Lower leg skin (tissue), 3 donors: ENCODE measurements around the gene GPHA2.

Experiments
- POLR2A ChIP-seq, 2 donors: fragments of 450-650 bp; IDR thresholded peaks; one replicate each; pipeline ENCODE4 v1.6.1; 2016 to 2017; ENCODE audit warnings: antibody characterized with exemption in 2 of 2, mild to moderate bottlenecking in 1 of 2, moderate library complexity in 1 of 2
- TF ChIP-seq, protein P1 (sequence below), 3 donors: fragments of 450-650 bp; IDR thresholded peaks; one replicate each; pipeline ENCODE4 v1.5.1; 2016; ENCODE audit warnings: antibody characterized with exemption in 3 of 3, mild to moderate bottlenecking in 3 of 3, moderate library complexity in 2 of 3

DNA sequence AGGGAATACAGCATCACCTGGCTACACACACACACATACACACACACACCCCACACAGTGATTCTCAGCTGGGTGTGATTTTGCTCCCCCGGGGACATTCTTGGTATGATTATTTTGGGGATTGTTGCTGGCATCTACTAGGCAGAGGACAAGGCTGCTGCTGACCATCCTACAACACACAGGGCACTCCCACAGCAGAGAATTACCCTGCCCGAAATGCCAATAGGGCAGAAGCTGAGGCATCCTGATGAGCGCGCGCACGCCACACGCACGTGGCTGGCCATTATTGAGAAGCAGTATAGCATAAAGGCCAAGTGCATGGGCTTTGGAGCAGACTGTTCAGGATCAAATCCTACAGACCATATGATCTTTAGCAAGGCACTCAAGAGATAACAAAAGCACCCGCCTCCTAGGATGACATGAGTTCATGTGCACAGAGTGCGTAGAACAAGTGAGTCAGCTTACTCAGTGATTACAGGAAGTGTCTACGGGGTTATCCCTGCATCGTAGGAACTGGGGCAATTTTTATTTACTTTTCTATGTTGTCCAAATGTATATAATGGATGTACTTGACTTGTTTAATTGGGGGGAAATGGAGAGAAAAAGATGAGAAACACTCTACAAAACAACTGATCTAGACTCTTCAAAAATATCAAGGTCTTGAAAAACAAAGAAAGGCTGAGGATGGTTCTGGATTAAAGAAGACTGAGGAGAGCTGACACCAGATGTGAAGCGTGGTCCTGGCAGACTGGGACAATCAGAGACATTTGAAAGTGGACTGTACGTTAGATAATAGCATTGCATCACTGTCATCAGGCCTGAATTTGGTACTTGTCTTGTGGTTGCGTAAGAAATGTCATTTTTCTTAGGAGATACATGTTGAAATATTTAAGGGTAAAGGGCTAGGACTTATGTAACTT lies 50.1 kb downstream of the GPHA2 start:
- TF ChIP-seq, protein P1, sequence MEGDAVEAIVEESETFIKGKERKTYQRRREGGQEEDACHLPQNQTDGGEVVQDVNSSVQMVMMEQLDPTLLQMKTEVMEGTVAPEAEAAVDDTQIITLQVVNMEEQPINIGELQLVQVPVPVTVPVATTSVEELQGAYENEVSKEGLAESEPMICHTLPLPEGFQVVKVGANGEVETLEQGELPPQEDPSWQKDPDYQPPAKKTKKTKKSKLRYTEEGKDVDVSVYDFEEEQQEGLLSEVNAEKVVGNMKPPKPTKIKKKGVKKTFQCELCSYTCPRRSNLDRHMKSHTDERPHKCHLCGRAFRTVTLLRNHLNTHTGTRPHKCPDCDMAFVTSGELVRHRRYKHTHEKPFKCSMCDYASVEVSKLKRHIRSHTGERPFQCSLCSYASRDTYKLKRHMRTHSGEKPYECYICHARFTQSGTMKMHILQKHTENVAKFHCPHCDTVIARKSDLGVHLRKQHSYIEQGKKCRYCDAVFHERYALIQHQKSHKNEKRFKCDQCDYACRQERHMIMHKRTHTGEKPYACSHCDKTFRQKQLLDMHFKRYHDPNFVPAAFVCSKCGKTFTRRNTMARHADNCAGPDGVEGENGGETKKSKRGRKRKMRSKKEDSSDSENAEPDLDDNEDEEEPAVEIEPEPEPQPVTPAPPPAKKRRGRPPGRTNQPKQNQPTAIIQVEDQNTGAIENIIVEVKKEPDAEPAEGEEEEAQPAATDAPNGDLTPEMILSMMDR (IDR thresholded peaks at IDR 0.05), result no peak
- TF ChIP-seq POLR2A (IDR thresholded peaks at IDR 0.05), result no peak
